K562 (cell line): ENCODE measurements around the gene WNK2. TPM values are rescaled to one million over a fixed set of nuclear protein-coding genes. Genes with fewer than 3 reads are reported as not detected.

ENCODE experiments used
- ATAC-seq: fragments of 200-7000 bp; cut with Tn5 transposase; 3 replicates; pipeline ENCODE4 v1.9.1; 2020; ENCODE audit warnings: moderate library complexity
- BruUV-seq: library from RNA; stranded (reverse); fragments of 400-500 nt; replicated peaks from 2 replicates; lab custom pipeline; 2021; lab: Mats Ljungman, UMichigan
- CTCF ChIA-PET: fragments of 300-600 bp; formaldehyde crosslinking; extraction: SDS; loops from one replicate; lab custom pipeline; 2021; ENCODE audit warnings: low intra/inter-chr PET ratio; lab: Yijun Ruan, JAX
- POLR2A ChIA-PET: fragments of 300-600, 350-650 bp; sonication (Branson Sonifier 250); formaldehyde crosslinking; extraction: SDS; loops from one replicate; lab custom pipeline; 2021; ENCODE audit warnings: antibody characterized with exemption, inconsistent platforms; lab: Yijun Ruan, JAX
- DNase-seq, 4 experiments: peaks; one replicate each; pipeline versions ENCODE4 v3.0.0 to v3.0.0-alpha.2; 2011 to 2018; ENCODE audit warnings: low spot score in 3 of 4, mixed read lengths in 3 of 4; ENCODE audit errors: extremely low read depth in 1 of 4
- FAIRE-seq: peaks from 2 replicates; lab custom pipeline; 2011; peaks lifted over from hg19 to GRCh38; lab: Jason Lieb, UNC
- H2AFZ ChIP-seq: 2 replicates; pipeline ENCODE4 v1.6.0; 2011; ENCODE audit warnings: low read depth, low read length, control low read depth, inconsistent platforms
- H3K27ac ChIP-seq: fragments of 200-600 bp; 3 replicates; pipeline ENCODE4 v1.8.0; 2011; ENCODE audit warnings: low read depth, mild to moderate bottlenecking, control low read depth, inconsistent platforms, low read length, moderate library complexity, mixed read lengths; ENCODE audit errors: extremely low read depth
- H3K27me3 ChIP-seq, 2 experiments: fragments of 300-600 bp in 1 of 2; 2 replicates in 1 of 2; 3 replicates in 1 of 2; pipeline versions ENCODE4 v1.6.0 to v1.8.0; 2011; ENCODE audit warnings: inconsistent platforms in 2 of 2, low read length in 2 of 2, mild to moderate bottlenecking in 1 of 2, mixed read lengths in 1 of 2, moderate library complexity in 1 of 2; ENCODE audit not compliant: control insufficient read depth in 2 of 2, insufficient read depth in 2 of 2
- H3K36me3 ChIP-seq: fragments of 300-600 bp; 3 replicates; pipeline ENCODE4 v1.8.0; 2011; ENCODE audit warnings: mild to moderate bottlenecking, low read length, inconsistent platforms; ENCODE audit not compliant: control insufficient read depth, insufficient read depth
- H3K4me1 ChIP-seq, 2 experiments: fragments of 200-600 bp in 1 of 2; replicated peaks in 1 of 2; 2 replicates in 1 of 2; 3 replicates in 1 of 2; pipeline versions ENCODE4 v1.5.1 to v1.8.0; 2011; ENCODE audit warnings: inconsistent platforms in 2 of 2, low read length in 2 of 2, mild to moderate bottlenecking in 1 of 2, mixed read lengths in 1 of 2, moderate library complexity in 1 of 2; ENCODE audit not compliant: control insufficient read depth in 2 of 2, insufficient read depth in 2 of 2
- H3K4me2 ChIP-seq: 2 replicates; pipeline ENCODE4 v1.6.1; 2011; ENCODE audit warnings: low read length, control low read depth, inconsistent platforms, mixed read lengths; ENCODE audit not compliant: insufficient read depth
- H3K4me3 ChIP-seq: fragments of 200-600 bp; sonication (generic), shearing (Covaris generic); 2 replicates; pipeline ENCODE4 v1.5.1; 2016; ENCODE audit warnings: control low read depth, inconsistent platforms
- H3K79me2 ChIP-seq: fragments of 200-600 bp; 3 replicates; pipeline ENCODE4 v1.8.0; 2011; ENCODE audit warnings: low read length, inconsistent platforms; ENCODE audit not compliant: control insufficient read depth, insufficient read depth
- H3K9ac ChIP-seq, 2 experiments: 2 replicates each; pipeline versions ENCODE4 v1.6.0 to v1.6.1; 2011; ENCODE audit warnings: low read depth in 2 of 2, low read length in 2 of 2, control low read depth in 1 of 2, inconsistent platforms in 1 of 2, mild to moderate bottlenecking in 1 of 2, mixed read lengths in 1 of 2; ENCODE audit not compliant: insufficient read depth in 1 of 2
- H3K9me1 ChIP-seq: one replicate; pipeline ENCODE4 v1.6.0; 2011; ENCODE audit warnings: inconsistent platforms, mild to moderate bottlenecking, low read length, moderate library complexity; ENCODE audit not compliant: control insufficient read depth, insufficient read depth
- H3K9me3 ChIP-seq: replicated peaks from 2 replicates; pipeline ENCODE4 v1.5.1; 2011; ENCODE audit warnings: low read depth, low read length, inconsistent platforms; ENCODE audit not compliant: control insufficient read depth, insufficient read depth
- H4K20me1 ChIP-seq: replicated peaks from 2 replicates; pipeline ENCODE4 v1.6.1; 2011; ENCODE audit warnings: low read length, inconsistent platforms, mixed read lengths; ENCODE audit not compliant: control insufficient read depth, insufficient read depth
- AFF1 ChIP-seq, 2 experiments: fragments of 450-650 bp; IDR thresholded peaks; 2 replicates each; pipeline ENCODE4 v1.6.1; 2018; ENCODE audit warnings: mild to moderate bottlenecking in 2 of 2, low read depth in 1 of 2; ENCODE audit not compliant: partially characterized antibody in 2 of 2
- BACH1 ChIP-seq: fragments of 200-800 bp; sonication (Bioruptor generic); IDR thresholded peaks from 2 replicates; pipeline ENCODE4 v1.6.1; 2016; ENCODE audit warnings: missing genetic modification characterization, missing compliant biosample characterization
- CBX2 ChIP-seq: fragments of 200-600 bp; sonication (generic); IDR thresholded peaks from one replicate; pipeline ENCODE4 v1.6.1; 2012; ENCODE audit warnings: mild to moderate bottlenecking, low read length, inconsistent platforms; ENCODE audit not compliant: insufficient read depth, poor library complexity, severe bottlenecking
- CSDE1 ChIP-seq, 2 experiments: fragments of 450-650 bp; IDR thresholded peaks; 2 replicates each; pipeline ENCODE4 v1.6.1; 2016; ENCODE audit warnings: mild to moderate bottlenecking in 1 of 2
- IRF2 ChIP-seq: sonication (generic); formaldehyde crosslinking; IDR thresholded peaks from 2 replicates; pipeline ENCODE4 v1.8.1; 2022; ENCODE audit warnings: mild to moderate bottlenecking, missing genetic modification reagents
- SREBF2 ChIP-seq: sonication (generic); formaldehyde crosslinking; IDR thresholded peaks from 2 replicates; pipeline ENCODE4 v1.4.0; 2020; ENCODE audit warnings: mild to moderate bottlenecking, missing genetic modification reagents
- TCF7 ChIP-seq: sonication (generic); IDR thresholded peaks from 2 replicates; pipeline ENCODE4 v1.6.1; 2016; ENCODE audit warnings: antibody characterized with exemption, borderline replicate concordance
- TEAD4 ChIP-seq, 2 experiments: sonication (generic) in 1 of 2; formaldehyde crosslinking in 1 of 2; IDR thresholded peaks; 2 replicates each; pipeline versions ENCODE4 v1.6.1 to v1.8.0; 2012 to 2022; ENCODE audit warnings: borderline replicate concordance in 1 of 2, inconsistent platforms in 1 of 2, low read length in 1 of 2, mild to moderate bottlenecking in 1 of 2, missing genetic modification reagents in 1 of 2
- TSHZ1 ChIP-seq: fragments of 250-450 bp; sonication (Bioruptor Pico); IDR thresholded peaks from 2 replicates; pipeline ENCODE4 v1.4.0; 2020; ENCODE audit warnings: mild to moderate bottlenecking, moderate library complexity
- ZEB2 ChIP-seq: fragments of 450-650 bp; IDR thresholded peaks from 2 replicates; pipeline ENCODE4 v1.6.1; 2016
- ZNF174 ChIP-seq: fragments of 250-450 bp; sonication (Bioruptor Pico); IDR thresholded peaks from 2 replicates; pipeline ENCODE4 v1.4.0; 2020; ENCODE audit warnings: mild to moderate bottlenecking
- ZNF212 ChIP-seq: fragments of 450-650 bp; formaldehyde crosslinking; IDR thresholded peaks from 2 replicates; pipeline ENCODE4 v1.4.0; 2020; ENCODE audit warnings: mild to moderate bottlenecking
- WGBS: fragments of 100-300 bp; shearing (Covaris generic); methylation state at CpG from one replicate; pipeline ENCODE4 v1.1.6; 2016; ENCODE audit warnings: low coverage, mixed read lengths; ENCODE audit not compliant: insufficient coverage; ENCODE audit errors: missing lambda C conversion rate; 5-methylcytosine and 5-hydroxymethylcytosine counted together
- in situ Hi-C: fragments of 300-500 bp; cut with MboI; formaldehyde crosslinking; loops from 4 replicates; pipeline ENCODE4 v1.15.0; 2018; ENCODE audit warnings: inconsistent platforms, mixed read lengths
- intact Hi-C: fragments of 100-400 bp; cut with micrococcal nuclease; formaldehyde crosslinking; loops from 2 replicates; pipeline ENCODE4 v1.14.2; 2022
- polyA plus RNA-seq, 8 experiments: library from polyadenylated mRNA; depleted of rRNA in 4 of 8; stranded (reverse) in 5 of 8; unstranded in 3 of 8; fragments of >200 nt; fragmentation: Nextera tagmentation in 2 of 8; fragmentation: Illumina TruSeq in 1 of 8; extraction: Ambion mirVana in 2 of 8; extraction: Trizol in 1 of 8; gene quantifications; 2 replicates each; pipeline versions ENCODE4 v1.2.1 to v1.2.3, GENCODE V29; 2011 to 2014; ENCODE audit warnings: inconsistent platforms in 1 of 8, missing spikeins in 1 of 8
- total RNA-seq, 7 experiments: library from RNA; depleted of rRNA in 6 of 7; stranded (reverse); fragments of >200 nt in 6 of 7; fragmentation: Illumina TruSeq in 2 of 7; extraction: Trizol in 2 of 7; gene quantifications; 2 replicates each; pipeline versions ENCODE4 v1.2.1 to v1.2.3, GENCODE V29; 2011 to 2021; ENCODE audit warnings: low replicate concordance in 1 of 7

The WNK2 gene
- total and polyA plus RNA-seq, 9 of the 15 experiments (the other 6 are each of a cell fraction or from before 2014, with no cell fraction given): 0.36 to 3.3 (median 0.64) TPM; not detected in 2

GRCh38 chr9:93191354-93191660 lies 7.4 kb downstream of the WNK2 start:
- Histone ChIP-seq H3K4me1 (peaks cover 0 to 4% of the 10 kb centered on the region in 2 experiments; a peak in 1 of 5 replicates), H3K9ac (no peak overlapping the region), H3K4me3 (no peak overlapping the region), H3K9me3 (no peaks in the 10 kb centered on the region), H2AFZ (no peak overlapping the region), H4K20me1 (peaks cover 10% of the 10 kb centered on the region; the same call in 1 of the 2 replicates), H3K27me3 (peaks cover 0 to 60% of the 10 kb centered on the region in 2 experiments; a peak in 2 of 5 replicates), H3K9me1 (no peaks in the 10 kb centered on the region), H3K27ac (no peak overlapping the region), H3K79me2 (no peaks in the 10 kb centered on the region), H3K4me2 (no peak overlapping the region), H3K36me3 (no peaks in the 10 kb centered on the region)
- in situ Hi-C loops: no loop called here
- 14% methylated on average over 5 of the region's 5 CpGs for WGBS
- CTCF ChIA-PET: no interaction called here
- intact Hi-C loops: no loop called here
- BruUV-seq: no TSS peak
- TF ChIP-seq TEAD4 (IDR thresholded peaks at IDR 0.05; ENCODE audit: low read length): no peak
- TF ChIP-seq TEAD4 (CRISPR knock-in tag; IDR thresholded peaks at IDR 0.05; ENCODE audit: borderline replicate concordance): no peak
- no peak for TF ChIP-seq BACH1
- TF ChIP-seq ZNF212 (CRISPR knock-in tag): no peak
- no peak for TF ChIP-seq ZEB2
- no peak for TF ChIP-seq IRF2 (CRISPR knock-in tag)
- TF ChIP-seq CSDE1 (IDR thresholded peaks at IDR 0.05): no peak
- no peak for TF ChIP-seq TSHZ1
- no peak for TF ChIP-seq AFF1 (IDR thresholded peaks at IDR 0.05; ENCODE audit: low read depth in 1 of 2, partially characterized antibody in 2 of 2)
- no peak for TF ChIP-seq CBX2
- TF ChIP-seq SREBF2 (CRISPR knock-in tag): no peak
- no peak for TF ChIP-seq ZNF174
- TF ChIP-seq TCF7: no peak
- FAIRE-seq (no peak), ATAC-seq (no peak), DNase-seq (no peak)
- POLR2A ChIA-PET: no interaction called here
